IMR-90 (cell line): Measurements from ENCODE around the gene CSNK1D. TPM values are rescaled to one million over a fixed set of nuclear protein-coding genes. Genes with fewer than 3 reads are reported as not detected.

Experiments used
- ATAC-seq: fragments of 200-7000 bp; cut with Tn5 transposase; 2 replicates; pipeline ENCODE4 v1.9.1; 2020; ENCODE audit warnings: low read depth, mild to moderate bottlenecking, moderate library complexity
- BruUV-seq: library from RNA; stranded (reverse); fragments of 400-500 nt; replicated peaks from 2 replicates; lab custom pipeline; 2021; lab: Mats Ljungman, UMichigan
- CTCF ChIA-PET: fragments of 300-600 bp; formaldehyde crosslinking; extraction: SDS; loops from one replicate; lab custom pipeline; 2021; ENCODE audit warnings: antibody characterized with exemption; lab: Yijun Ruan, JAX
- POLR2A ChIA-PET: fragments of 300-600 bp; sonication (Branson Sonifier 250); formaldehyde crosslinking; loops from one replicate; lab custom pipeline; 2022; ENCODE audit warnings: antibody characterized with exemption; ENCODE audit not compliant: unreplicated experiment; lab: Charles Lee
- DNase-seq: peaks from one replicate; pipeline ENCODE4 v3.0.0; 2013
- H2AFZ ChIP-seq: replicated peaks from 2 replicates; pipeline ENCODE3; 2013; ENCODE audit warnings: low read length, mild to moderate bottlenecking; ENCODE audit not compliant: poor library complexity
- H2AK5ac ChIP-seq: 2 replicates; pipeline ENCODE4 v1.6.1; 2013; ENCODE audit warnings: low read depth, low read length, inconsistent platforms
- H2AK9ac ChIP-seq: replicated peaks from 2 replicates; pipeline ENCODE3; 2013; ENCODE audit warnings: mild to moderate bottlenecking, low read depth, low read length, moderate library complexity; ENCODE audit not compliant: poor library complexity
- H2BK120ac ChIP-seq: 2 replicates; pipeline ENCODE4 v1.6.1; 2013; ENCODE audit warnings: low read depth, low read length, inconsistent platforms
- H2BK15ac ChIP-seq: 3 replicates; pipeline ENCODE4 v1.6.1; 2013; ENCODE audit warnings: low read depth, low read length, inconsistent platforms
- H2BK20ac ChIP-seq: 2 replicates; pipeline ENCODE4 v1.6.1; 2013; ENCODE audit warnings: low read depth, mild to moderate bottlenecking, inconsistent platforms, low read length, moderate library complexity
- H2BK5ac ChIP-seq: 2 replicates; pipeline ENCODE4 v1.6.1; 2013; ENCODE audit warnings: mild to moderate bottlenecking, low read depth, low read length, inconsistent platforms; ENCODE audit not compliant: poor library complexity, severe bottlenecking
- H3K14ac ChIP-seq: replicated peaks from 2 replicates; pipeline ENCODE4 v1.6.1; 2013; ENCODE audit warnings: low read depth, low read length, inconsistent platforms
- H3K18ac ChIP-seq: 2 replicates; pipeline ENCODE4 v1.6.1; 2013; ENCODE audit warnings: low read depth, low read length, control low read depth
- H3K23ac ChIP-seq: 2 replicates; pipeline ENCODE4 v1.6.1; 2013; ENCODE audit warnings: low read depth, low read length, inconsistent platforms
- H3K27ac ChIP-seq: 2 replicates; pipeline ENCODE4 v1.5.1; 2013; ENCODE audit warnings: mild to moderate bottlenecking, control low read depth, low read length; ENCODE audit not compliant: insufficient read depth
- H3K27me3 ChIP-seq: 2 replicates; pipeline ENCODE4 v1.6.1; 2013; ENCODE audit warnings: low read length; ENCODE audit not compliant: control insufficient read depth, insufficient read depth
- H3K36me3 ChIP-seq: 2 replicates; pipeline ENCODE4 v1.6.1; 2013; ENCODE audit warnings: low read length, mixed read lengths; ENCODE audit not compliant: control insufficient read depth, insufficient read depth
- H3K4ac ChIP-seq: 2 replicates; pipeline ENCODE4 v1.6.1; 2013; ENCODE audit warnings: low read depth, low read length, inconsistent platforms
- H3K4me1 ChIP-seq: 2 replicates; pipeline ENCODE4 v1.6.1; 2013; ENCODE audit warnings: low read length, mixed read lengths; ENCODE audit not compliant: control insufficient read depth, insufficient read depth
- H3K4me2 ChIP-seq: 2 replicates; pipeline ENCODE4 v1.6.1; 2013; ENCODE audit warnings: low read depth, mild to moderate bottlenecking, control low read depth, low read length, moderate library complexity
- H3K4me3 ChIP-seq: 2 replicates; pipeline ENCODE4 v1.5.1; 2013; ENCODE audit warnings: low read depth, mild to moderate bottlenecking, control low read depth, low read length, moderate library complexity; ENCODE audit not compliant: insufficient read depth
- H3K56ac ChIP-seq: 2 replicates; pipeline ENCODE4 v1.6.1; 2013; ENCODE audit warnings: low read length, inconsistent platforms; ENCODE audit not compliant: insufficient read depth; ENCODE audit errors: extremely low read depth
- H3K79me1 ChIP-seq, 2 experiments: 2 replicates each; pipeline ENCODE4 v1.6.1; 2013; ENCODE audit warnings: low read length in 2 of 2, inconsistent platforms in 1 of 2, low read depth in 1 of 2
- H3K9ac ChIP-seq: 2 replicates; pipeline ENCODE4 v1.6.1; 2013; ENCODE audit warnings: low read depth, low read length, control low read depth
- H3K9me1 ChIP-seq: 2 replicates; pipeline ENCODE4 v1.6.1; 2013; ENCODE audit warnings: low read length, inconsistent platforms; ENCODE audit not compliant: insufficient read depth
- H3K9me3 ChIP-seq: 2 replicates; pipeline ENCODE4 v1.6.1; 2013; ENCODE audit warnings: low read length; ENCODE audit not compliant: control insufficient read depth, insufficient read depth
- H4K20me1 ChIP-seq: 2 replicates; pipeline ENCODE4 v1.6.1; 2013; ENCODE audit warnings: low read length, inconsistent platforms; ENCODE audit not compliant: insufficient read depth
- H4K5ac ChIP-seq: 2 replicates; pipeline ENCODE4 v1.6.1; 2013; ENCODE audit warnings: mild to moderate bottlenecking, low read depth, low read length, control low read depth
- H4K8ac ChIP-seq, 2 experiments: 2 replicates each; pipeline ENCODE4 v1.6.1; 2013; ENCODE audit warnings: low read depth in 2 of 2, low read length in 2 of 2, control low read depth in 1 of 2, inconsistent platforms in 1 of 2
- H4K91ac ChIP-seq: 2 replicates; pipeline ENCODE4 v1.6.1; 2013; ENCODE audit warnings: low read depth, low read length, inconsistent platforms; ENCODE audit not compliant: insufficient read depth
- CHD1 ChIP-seq: IDR thresholded peaks from 2 replicates; pipeline ENCODE4 v1.6.1; 2012; ENCODE audit warnings: low read depth, low read length, improper control_type of control experiment
- FOS ChIP-seq: fragments of 150-350 bp; IDR thresholded peaks from 2 replicates; pipeline ENCODE4 v1.6.1; 2016; ENCODE audit warnings: low read depth, low read length
- MAFK ChIP-seq: IDR thresholded peaks from 2 replicates; pipeline ENCODE4 v1.6.1; 2012; ENCODE audit warnings: low read depth, low read length, improper control_type of control experiment
- MXI1 ChIP-seq: IDR thresholded peaks from 2 replicates; pipeline ENCODE4 v1.6.1; 2012; ENCODE audit warnings: low read depth, mild to moderate bottlenecking, low read length, moderate library complexity, borderline replicate concordance
- POLR2A ChIP-seq: IDR thresholded peaks from 2 replicates; pipeline ENCODE4 v1.6.1; 2012; ENCODE audit warnings: mild to moderate bottlenecking, low read depth, low read length
- WGBS, 2 experiments: methylation state at CpG; one replicate each; pipeline versions ENCODE4 v1.1.5 to v1.1.7; 2013; ENCODE audit warnings: missing lambda C conversion rate in 2 of 2; ENCODE audit not compliant: insufficient read length in 1 of 2; ENCODE audit errors: extremely low coverage in 2 of 2; 5-methylcytosine and 5-hydroxymethylcytosine counted together
- dilution Hi-C: fragments of 300-500 bp; cut with HindIII; formaldehyde crosslinking; loops from one replicate; pipeline ENCODE4 v1.14.3; 2018; ENCODE audit warnings: low sequenced_read_pairs; ENCODE audit not compliant: unreplicated experiment
- in situ Hi-C: fragments of 300-500 bp; cut with MboI; formaldehyde crosslinking; loops from 3 replicates; pipeline ENCODE4 v1.14.3; 2019; ENCODE audit warnings: low sequenced_read_pairs, inconsistent platforms, mixed read lengths
- intact Hi-C: fragments of 100-400 bp; cut with micrococcal nuclease; formaldehyde crosslinking; loops from 2 replicates; pipeline ENCODE4 v1.10.0; 2022
- polyA plus RNA-seq, 3 experiments: library from polyadenylated mRNA; depleted of rRNA; stranded (reverse); fragments of >200 nt; gene quantifications; 2 replicates each; pipeline ENCODE4 v1.2.3, GENCODE V29; 2012; ENCODE audit warnings: low replicate concordance in 1 of 3
- total RNA-seq: library from RNA; depleted of rRNA; stranded (reverse); fragments of >200 nt; gene quantifications from 2 replicates; pipeline ENCODE4 v1.2.3, GENCODE V29; 2012
- TF ChIP-seq, protein P1 (sequence below): conservative IDR thresholded peaks from 2 replicates; pipeline ENCODE4 v1.5.1; 2012; ENCODE audit warnings: mild to moderate bottlenecking, low read depth, low read length, improper control_type of control experiment
- TF ChIP-seq, protein P2 (sequence below): fragments of 150-350 bp; IDR thresholded peaks from 2 replicates; pipeline ENCODE4 v1.6.1; 2017; ENCODE audit warnings: mild to moderate bottlenecking, antibody characterized with exemption, low read length, low read depth

CSNK1D gene
- total and polyA plus RNA-seq, 2 of the 4 experiments (the other 2 are of a cell fraction) = 47.1 to 186 TPM

DNA sequence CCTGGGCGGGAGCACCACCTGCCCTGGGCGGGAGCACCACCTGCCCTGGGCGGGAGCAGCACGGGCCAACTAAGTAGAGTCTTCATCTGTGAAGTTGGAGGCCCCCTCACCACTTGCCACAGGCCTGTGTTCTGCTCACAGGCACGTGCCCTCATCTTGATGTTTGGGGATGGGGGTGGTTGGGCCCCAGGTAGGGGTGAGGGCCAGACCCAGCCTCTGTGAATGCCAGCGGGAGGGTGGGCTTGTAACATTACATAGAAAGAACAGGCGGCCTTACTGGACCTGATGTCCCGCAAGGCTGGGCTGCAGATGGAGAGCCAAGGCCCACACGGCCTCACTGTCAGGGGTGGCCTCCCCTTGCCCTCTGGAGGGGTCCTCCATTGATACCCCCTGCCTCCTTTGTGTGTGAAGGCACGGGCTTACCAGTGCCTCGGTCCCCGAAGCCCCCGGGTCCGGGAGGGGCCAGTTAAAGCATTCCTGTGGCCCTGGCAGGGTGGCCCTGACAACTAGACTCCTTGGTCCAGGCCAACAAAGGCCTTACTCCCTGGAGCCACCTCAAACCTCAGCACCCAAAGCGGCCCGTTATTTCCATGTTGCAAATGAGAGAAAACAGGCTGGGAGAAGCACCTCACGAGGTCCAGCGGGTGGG, 45.7 kb downstream of the CSNK1D start (continued):
- TF ChIP-seq MAFK = no peak
- TF ChIP-seq POLR2A = no peak
- no peak for TF ChIP-seq FOS
- TF ChIP-seq MXI1 = no peak
- TF ChIP-seq CHD1 = no peak

DNA sequence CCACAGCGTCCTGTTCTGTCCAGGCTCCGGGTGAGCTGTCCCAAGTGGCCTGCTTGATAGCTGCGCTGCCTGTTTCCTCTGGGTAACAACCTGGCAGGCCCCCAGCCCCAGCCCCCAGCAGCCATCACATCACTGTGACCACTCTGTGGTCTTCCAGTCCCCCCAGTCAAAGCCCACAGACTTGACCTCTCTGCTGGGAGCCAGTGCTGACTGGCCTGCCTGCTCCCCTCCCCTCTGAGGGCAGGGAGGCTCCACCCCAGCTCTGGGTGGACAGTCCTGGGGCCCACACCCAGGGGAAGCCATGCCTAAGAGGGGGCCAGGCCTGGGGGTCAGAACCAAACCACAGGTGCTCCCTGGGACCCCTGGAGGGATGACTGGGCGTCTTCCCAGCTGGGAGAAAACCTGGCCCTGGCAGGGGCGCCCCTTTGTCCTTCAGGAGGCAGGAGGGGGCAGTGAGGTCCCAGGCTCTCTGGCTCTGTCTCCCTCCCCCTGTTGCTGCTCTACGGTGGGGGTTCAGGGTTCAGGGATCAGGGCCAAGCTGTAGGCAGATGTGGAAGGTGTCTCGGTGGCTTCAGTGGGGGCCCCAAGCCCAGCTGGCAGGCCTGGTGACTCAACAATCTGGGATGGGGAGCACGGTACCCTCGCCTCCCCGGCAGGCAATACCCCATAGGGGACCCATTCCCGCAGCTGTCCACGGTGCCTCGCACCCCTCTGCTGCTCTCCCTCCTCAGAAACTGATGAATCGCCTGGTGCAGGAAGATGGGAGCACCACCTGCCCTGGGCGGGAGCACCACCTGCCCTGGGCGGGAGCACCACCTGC, 46.5 kb downstream of the CSNK1D start:
- peaks cover 0 to 41% of the 10 kb centered on the region in 2 experiments; a peak in 3 of 4 replicates for H3K79me1 ChIP-seq
- H3K36me3 ChIP-seq = no peaks in the 10 kb centered on the region
- 77% methylated on average over 5 of the region's 16 CpGs; no CpG with 5 or more reads in 1 of the 2 experiments for WGBS, 2 experiments
- H3K27me3 ChIP-seq = no peaks in the 10 kb centered on the region
- intact Hi-C loops (no loop called here), in situ Hi-C loops (no loop called here), dilution Hi-C loops (no loop called here)
- H3K27ac ChIP-seq = no peak overlapping the region
- peak overlapping the region; percentile 43 for H2AK5ac ChIP-seq
- CTCF ChIA-PET = no interaction called here
- peak overlapping the region; percentile 76 for H2AK9ac ChIP-seq
- H2BK120ac ChIP-seq = no peak overlapping the region
- H3K9me3 ChIP-seq = no peaks in the 10 kb centered on the region
- H2BK5ac ChIP-seq = peak overlapping the region; percentile 9
- no peak for DNase-seq
- no TSS peak for BruUV-seq
- no peak overlapping the region for H3K9ac ChIP-seq
- peaks cover 7% of the 10 kb centered on the region for H3K4me1 ChIP-seq
- H3K56ac ChIP-seq = no peak overlapping the region
- peak overlapping the region; percentile 10 for H2AFZ ChIP-seq
- H3K9me1 ChIP-seq = no peaks in the 10 kb centered on the region
- H3K4me2 ChIP-seq = no peak overlapping the region
- H2BK15ac ChIP-seq = no peak overlapping the region
- H4K91ac ChIP-seq = peak overlapping the region; percentile 55; the same call in 1 of the 2 replicates
- peak overlapping the region; percentile 50; the same call in 1 of the 2 replicates for H3K4ac ChIP-seq
- no peak for ATAC-seq
- H4K8ac ChIP-seq = no peak overlapping the region
- no peak overlapping the region for H2BK20ac ChIP-seq
- TF ChIP-seq, protein P1, sequence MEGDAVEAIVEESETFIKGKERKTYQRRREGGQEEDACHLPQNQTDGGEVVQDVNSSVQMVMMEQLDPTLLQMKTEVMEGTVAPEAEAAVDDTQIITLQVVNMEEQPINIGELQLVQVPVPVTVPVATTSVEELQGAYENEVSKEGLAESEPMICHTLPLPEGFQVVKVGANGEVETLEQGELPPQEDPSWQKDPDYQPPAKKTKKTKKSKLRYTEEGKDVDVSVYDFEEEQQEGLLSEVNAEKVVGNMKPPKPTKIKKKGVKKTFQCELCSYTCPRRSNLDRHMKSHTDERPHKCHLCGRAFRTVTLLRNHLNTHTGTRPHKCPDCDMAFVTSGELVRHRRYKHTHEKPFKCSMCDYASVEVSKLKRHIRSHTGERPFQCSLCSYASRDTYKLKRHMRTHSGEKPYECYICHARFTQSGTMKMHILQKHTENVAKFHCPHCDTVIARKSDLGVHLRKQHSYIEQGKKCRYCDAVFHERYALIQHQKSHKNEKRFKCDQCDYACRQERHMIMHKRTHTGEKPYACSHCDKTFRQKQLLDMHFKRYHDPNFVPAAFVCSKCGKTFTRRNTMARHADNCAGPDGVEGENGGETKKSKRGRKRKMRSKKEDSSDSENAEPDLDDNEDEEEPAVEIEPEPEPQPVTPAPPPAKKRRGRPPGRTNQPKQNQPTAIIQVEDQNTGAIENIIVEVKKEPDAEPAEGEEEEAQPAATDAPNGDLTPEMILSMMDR = no peak
- TF ChIP-seq FOS = no peak
- TF ChIP-seq, protein P2, sequence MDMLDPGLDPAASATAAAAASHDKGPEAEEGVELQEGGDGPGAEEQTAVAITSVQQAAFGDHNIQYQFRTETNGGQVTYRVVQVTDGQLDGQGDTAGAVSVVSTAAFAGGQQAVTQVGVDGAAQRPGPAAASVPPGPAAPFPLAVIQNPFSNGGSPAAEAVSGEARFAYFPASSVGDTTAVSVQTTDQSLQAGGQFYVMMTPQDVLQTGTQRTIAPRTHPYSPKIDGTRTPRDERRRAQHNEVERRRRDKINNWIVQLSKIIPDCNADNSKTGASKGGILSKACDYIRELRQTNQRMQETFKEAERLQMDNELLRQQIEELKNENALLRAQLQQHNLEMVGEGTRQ = no peak
- H3K18ac ChIP-seq = no peak overlapping the region
- POLR2A ChIA-PET = no interaction called here
- peaks cover 31% of the 10 kb centered on the region for H4K20me1 ChIP-seq
- H3K14ac ChIP-seq = no peak overlapping the region
- H4K5ac ChIP-seq = no peak overlapping the region
- no peak overlapping the region for H3K4me3 ChIP-seq
- H3K23ac ChIP-seq = no peak overlapping the region
